AG04450 (cell line): ENCODE results near the gene SLC25A43. TPM values are rescaled to one million over a fixed set of nuclear protein-coding genes. Genes with fewer than 3 reads are reported as not detected.

Source experiments
- CTCF ChIA-PET: fragments of 300-600, 350-600 bp; formaldehyde crosslinking; extraction: SDS; loops from one replicate; lab custom pipeline; 2022; ENCODE audit warnings: antibody characterized with exemption, inconsistent platforms; lab: Charles Lee
- POLR2A ChIA-PET: fragments of 350-600 bp; formaldehyde crosslinking; extraction: SDS; loops from one replicate; lab custom pipeline; 2021; ENCODE audit warnings: antibody characterized with exemption, inconsistent platforms; lab: Yijun Ruan, JAX
- DNase-seq: peaks from one replicate; pipeline ENCODE4 v3.0.0-alpha.2; 2011; ENCODE audit warnings: low read depth, low spot score
- H3K27ac ChIP-seq: one replicate; pipeline ENCODE4 v1.5.1; 2012; ENCODE audit warnings: low read depth, low read length, control low read depth
- H3K27me3 ChIP-seq: one replicate; pipeline ENCODE4 v1.6.0; 2012; ENCODE audit warnings: low read length; ENCODE audit not compliant: control insufficient read depth, insufficient read depth
- H3K4me3 ChIP-seq: 2 replicates; pipeline ENCODE4 v1.5.1; 2011; ENCODE audit warnings: mild to moderate bottlenecking, low read depth, low read length, control low read depth
- H3K9me3 ChIP-seq: 2 replicates; pipeline ENCODE4 v1.5.1; 2012; ENCODE audit warnings: low read length; ENCODE audit not compliant: control insufficient read depth, insufficient read depth
- CTCF ChIP-seq: IDR thresholded peaks from 2 replicates; pipeline ENCODE4 v1.5.1; 2011; ENCODE audit warnings: low read depth, low read length, control low read depth, inconsistent platforms
- polyA plus RNA-seq: library from polyadenylated mRNA; depleted of rRNA; stranded (reverse); fragments of >200 nt; gene quantifications from 2 replicates; pipeline ENCODE4 v1.2.3, GENCODE V29; 2011

SLC25A43 gene
- polyA plus RNA-seq, 1 experiment = 8.5 TPM

GRCh38 chrX:119410027-119410819 is 11.1 kb downstream of the SLC25A43 start:
- peak overlapping the region; percentile 21 for H3K27ac ChIP-seq

GRCh38 chrX:119410854-119411253 is 11.7 kb downstream of the SLC25A43 start:
- CTCF ChIA-PET = no interaction called here
- DNase-seq = no peak
- Histone ChIP-seq H3K4me3 (no peak overlapping the region), H3K27me3 (no peaks in the 10 kb centered on the region), H3K9me3 (no peaks in the 10 kb centered on the region), H3K27ac (no peak overlapping the region)
- TF ChIP-seq CTCF = no peak
- POLR2A ChIA-PET = no interaction called here

More at GRCh38 chrX:119410027-119410819, 11.1 kb downstream of the SLC25A43 start:
- no peak for DNase-seq
- no peak overlapping the region for H3K4me3 ChIP-seq
- TF ChIP-seq CTCF = no peak
- ChIA-PET POLR2A (no interaction called here), CTCF (no interaction called here)
- H3K27me3 ChIP-seq = no peaks in the 10 kb centered on the region
- no peaks in the 10 kb centered on the region for H3K9me3 ChIP-seq

- H3K27me3 ChIP-seq = no peaks in the 10 kb centered on the region
- no peak overlapping the region for H3K4me3 ChIP-seq
- ChIA-PET CTCF (interaction anchor here (0.6 kb wide), 1 partner anchor 11 kb away, joined by 5 read pairs; no protein-coding TSS in a partner anchor), POLR2A (no interaction called here)
- no peak for DNase-seq
- H3K9me3 ChIP-seq = no peaks in the 10 kb centered on the region
- no peak overlapping the region for H3K27ac ChIP-seq
- TF ChIP-seq CTCF = no peak
Measured at GRCh38 chrX:119411959-119412358, 12.8 kb downstream of the SLC25A43 start.

GRCh38 chrX:119417376-119417775 is 18.2 kb downstream of the SLC25A43 start:
- H3K9me3 ChIP-seq = no peaks in the 10 kb centered on the region
- H3K27ac ChIP-seq = no peak overlapping the region
- H3K27me3 ChIP-seq = no peaks in the 10 kb centered on the region
- DNase-seq = no peak
- POLR2A ChIA-PET = no interaction called here
- CTCF ChIA-PET = no interaction called here
- H3K4me3 ChIP-seq = no peak overlapping the region
- no peak for TF ChIP-seq CTCF

GRCh38 chrX:119417842-119418241 is 18.7 kb downstream of the SLC25A43 start:
- H3K4me3 ChIP-seq = no peak overlapping the region
- no peak for DNase-seq
- H3K27ac ChIP-seq = no peak overlapping the region
- no peaks in the 10 kb centered on the region for H3K9me3 ChIP-seq
- POLR2A ChIA-PET = no interaction called here
- no peaks in the 10 kb centered on the region for H3K27me3 ChIP-seq
- CTCF ChIA-PET = interaction anchor here (0.7 kb wide), 1 partner anchor 147 kb away, joined by 3 read pairs; no protein-coding TSS in a partner anchor
- peak; percentile 8; the same call in 1 of the 2 replicates for TF ChIP-seq CTCF
